Endodermal cell (in vitro differentiated cells): ENCODE data around the gene KCTD18. TPM values are rescaled to one million over a fixed set of nuclear protein-coding genes. Genes with fewer than 3 reads are reported as not detected.

ENCODE experiments used
- DNase-seq: peaks from one replicate; pipeline ENCODE4 v3.0.0-alpha.2; 2017
- H3K27ac ChIP-seq: 2 replicates; pipeline ENCODE4 v1.5.1; 2013; ENCODE audit warnings: mild to moderate bottlenecking, low read depth, low read length, moderate library complexity
- H3K27me3 ChIP-seq: 2 replicates; pipeline ENCODE4 v1.6.1; 2013; ENCODE audit warnings: mild to moderate bottlenecking, low read length, moderate library complexity; ENCODE audit not compliant: insufficient read depth, control insufficient read depth, poor library complexity, severe bottlenecking
- H3K36me3 ChIP-seq: 2 replicates; pipeline ENCODE4 v1.7.0; 2013; ENCODE audit warnings: mild to moderate bottlenecking, low read length, moderate library complexity; ENCODE audit not compliant: control insufficient read depth, insufficient read depth
- H3K4me1 ChIP-seq: one replicate; pipeline ENCODE4 v1.7.0; 2013; ENCODE audit warnings: low read length; ENCODE audit not compliant: control insufficient read depth, insufficient read depth
- H3K4me3 ChIP-seq: 2 replicates; pipeline ENCODE4 v1.5.1; 2013; ENCODE audit warnings: mild to moderate bottlenecking, low read length, moderate library complexity
- H3K9ac ChIP-seq: 2 replicates; pipeline ENCODE4 v1.6.1; 2013; ENCODE audit warnings: mild to moderate bottlenecking, low read length, moderate library complexity; ENCODE audit not compliant: poor library complexity, severe bottlenecking; ENCODE audit errors: extremely low read depth
- H3K9me3 ChIP-seq: 2 replicates; pipeline ENCODE4 v1.6.1; 2013; ENCODE audit warnings: mild to moderate bottlenecking, low read length, moderate library complexity; ENCODE audit not compliant: control insufficient read depth
- H3K27ac Mint-ChIP-seq: 2 replicates; pipeline ENCODE4 v1.8.0; 2020; ENCODE audit warnings: mixed read lengths
- H3K27me3 Mint-ChIP-seq: 2 replicates; pipeline ENCODE4 v1.8.0; 2021; ENCODE audit warnings: mild to moderate bottlenecking, mixed read lengths; ENCODE audit not compliant: insufficient read depth
- H3K36me3 Mint-ChIP-seq: 2 replicates; pipeline ENCODE4 v1.8.0; 2020; ENCODE audit warnings: low read depth, mixed read lengths
- H3K4me1 Mint-ChIP-seq: 2 replicates; pipeline ENCODE4 v1.8.0; 2020; ENCODE audit warnings: mixed read lengths
- H3K4me3 Mint-ChIP-seq: 2 replicates; pipeline ENCODE4 v1.8.0; 2020; ENCODE audit warnings: mild to moderate bottlenecking, moderate library complexity, mixed read lengths
- H3K9me3 Mint-ChIP-seq: 2 replicates; pipeline ENCODE4 v1.8.0; 2020; ENCODE audit warnings: mild to moderate bottlenecking, mixed read lengths
- WGBS, 2 experiments: methylation state at CpG; one replicate each; pipeline versions ENCODE4 v1.1.5 to v1.1.7; 2013; ENCODE audit warnings: missing lambda C conversion rate in 2 of 2, mixed read lengths in 1 of 2; ENCODE audit not compliant: insufficient coverage in 1 of 2, insufficient read length in 1 of 2; 5-methylcytosine and 5-hydroxymethylcytosine counted together
- total RNA-seq, 2 donors: library from RNA; stranded (reverse); fragmentation: NEBNext Ultra II Directional in 1 of 2; extraction: Animal tissue kit (Norgen Biotek cat#: 25700) in 1 of 2; gene quantifications; 2 replicates in 1 of 2; 3 replicates in 1 of 2; pipeline ENCODE4 v1.2.1, GENCODE V29; 2021
- TF ChIP-seq, protein P1 (sequence below): fragments of 200-600 bp; sonication (generic); conservative IDR thresholded peaks from 2 replicates; pipeline ENCODE4 v1.5.0; 2021; ENCODE audit warnings: antibody characterized with exemption, mild to moderate bottlenecking

KCTD18 gene
- total RNA-seq, 2 donors from 2014 or later, result 6.8 to 12.2 TPM

DNA sequence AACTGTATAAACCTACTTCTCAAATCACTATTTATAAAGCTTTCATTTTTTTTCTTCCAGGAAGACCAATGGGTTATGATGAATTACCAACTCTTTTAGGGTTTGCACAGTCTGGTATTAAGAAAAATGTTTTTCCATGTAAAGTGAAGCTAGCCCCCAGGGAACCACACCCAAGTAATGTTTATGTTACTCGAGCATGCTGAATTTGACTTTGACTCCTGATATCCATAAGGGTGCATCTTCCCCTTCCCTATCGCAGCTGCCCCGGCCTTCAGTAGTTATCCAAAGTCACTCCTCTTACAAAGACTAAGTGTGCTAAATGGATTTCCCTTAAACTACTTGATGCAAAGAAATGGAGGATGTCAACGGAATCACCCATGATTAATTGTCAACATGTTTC, 21.7 kb downstream of the KCTD18 start:
- no peak overlapping the region for H3K4me3 ChIP-seq
- Mint-ChIP-seq H3K27me3 (no peaks in the 10 kb centered on the region), H3K9me3 (peaks cover 8% of the 10 kb centered on the region), H3K27ac (no peak overlapping the region), H3K4me1 (peaks cover 3% of the 10 kb centered on the region), H3K4me3 (no peak overlapping the region), H3K36me3 (peaks cover 35% of the 10 kb centered on the region)
- no peak overlapping the region for H3K9ac ChIP-seq
- DNase-seq, result no peak
- H3K4me1 ChIP-seq, result peaks cover 4% of the 10 kb centered on the region
- H3K27ac ChIP-seq, result no peak overlapping the region
- H3K27me3 ChIP-seq, result no peaks in the 10 kb centered on the region
- TF ChIP-seq, protein P1, sequence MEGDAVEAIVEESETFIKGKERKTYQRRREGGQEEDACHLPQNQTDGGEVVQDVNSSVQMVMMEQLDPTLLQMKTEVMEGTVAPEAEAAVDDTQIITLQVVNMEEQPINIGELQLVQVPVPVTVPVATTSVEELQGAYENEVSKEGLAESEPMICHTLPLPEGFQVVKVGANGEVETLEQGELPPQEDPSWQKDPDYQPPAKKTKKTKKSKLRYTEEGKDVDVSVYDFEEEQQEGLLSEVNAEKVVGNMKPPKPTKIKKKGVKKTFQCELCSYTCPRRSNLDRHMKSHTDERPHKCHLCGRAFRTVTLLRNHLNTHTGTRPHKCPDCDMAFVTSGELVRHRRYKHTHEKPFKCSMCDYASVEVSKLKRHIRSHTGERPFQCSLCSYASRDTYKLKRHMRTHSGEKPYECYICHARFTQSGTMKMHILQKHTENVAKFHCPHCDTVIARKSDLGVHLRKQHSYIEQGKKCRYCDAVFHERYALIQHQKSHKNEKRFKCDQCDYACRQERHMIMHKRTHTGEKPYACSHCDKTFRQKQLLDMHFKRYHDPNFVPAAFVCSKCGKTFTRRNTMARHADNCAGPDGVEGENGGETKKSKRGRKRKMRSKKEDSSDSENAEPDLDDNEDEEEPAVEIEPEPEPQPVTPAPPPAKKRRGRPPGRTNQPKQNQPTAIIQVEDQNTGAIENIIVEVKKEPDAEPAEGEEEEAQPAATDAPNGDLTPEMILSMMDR, result no peak
- H3K36me3 ChIP-seq, result peaks cover 15% of the 10 kb centered on the region
- peaks cover 8% of the 10 kb centered on the region for H3K9me3 ChIP-seq
- 93 to 100% methylated on average over 4 of the region's 4 CpGs for WGBS, 2 experiments

DNA sequence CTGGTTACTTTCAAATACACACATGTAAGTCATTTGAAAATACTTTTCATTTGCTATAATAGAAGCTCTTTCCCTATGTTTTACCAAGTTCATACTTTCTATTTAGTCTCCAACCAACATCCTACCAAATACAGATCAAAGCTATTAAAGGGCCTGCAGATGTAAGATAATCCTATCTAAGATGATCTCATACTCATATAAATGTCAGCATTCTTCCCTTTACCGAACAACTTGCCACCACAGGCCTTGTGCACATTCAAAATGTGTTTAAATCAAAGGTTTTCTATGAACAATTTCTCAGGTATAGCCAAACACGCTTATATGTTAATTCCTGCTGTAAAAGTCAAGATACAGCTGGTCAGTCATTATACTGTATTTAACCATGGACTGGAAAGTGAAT, 23.3 kb downstream of the KCTD18 start:
- TF ChIP-seq, protein P1, result no peak
- Histone ChIP-seq H3K9ac (no peak overlapping the region), H3K27ac (no peak overlapping the region), H3K36me3 (peaks cover 8% of the 10 kb centered on the region), H3K4me1 (peaks cover 7% of the 10 kb centered on the region), H3K4me3 (no peak overlapping the region), H3K9me3 (peaks cover 8% of the 10 kb centered on the region), H3K27me3 (no peaks in the 10 kb centered on the region)
- H3K27ac Mint-ChIP-seq, result no peak overlapping the region
- H3K9me3 Mint-ChIP-seq, result peaks cover 7% of the 10 kb centered on the region
- H3K27me3 Mint-ChIP-seq, result no peaks in the 10 kb centered on the region
- peaks cover 3% of the 10 kb centered on the region for H3K4me1 Mint-ChIP-seq
- peaks cover 20% of the 10 kb centered on the region for H3K36me3 Mint-ChIP-seq
- 86 to 94% methylated on average over 2 of the region's 2 CpGs for WGBS, 2 experiments
- no peak overlapping the region for H3K4me3 Mint-ChIP-seq
- DNase-seq, result no peak

DNA sequence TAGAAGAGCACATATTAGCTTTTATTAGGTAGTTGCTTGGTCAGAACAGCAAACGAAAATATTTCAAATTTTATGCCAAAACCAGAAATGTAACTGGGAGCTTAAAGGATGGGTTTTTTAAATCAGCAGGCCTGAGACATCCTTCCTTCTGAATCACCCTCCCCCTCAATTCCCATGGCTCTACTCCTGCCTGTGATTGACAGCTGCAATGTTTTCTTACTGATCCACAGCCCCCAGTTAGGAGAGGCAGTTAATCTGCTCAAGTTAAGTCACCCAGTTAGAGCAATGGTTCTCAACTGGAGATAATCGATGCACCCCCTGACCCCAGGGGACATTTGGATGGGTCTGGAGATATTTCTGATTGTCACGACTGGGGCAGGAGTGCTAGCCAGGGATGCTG, 24.9 kb downstream of the KCTD18 start:
- Histone ChIP-seq H3K4me3 (no peak overlapping the region), H3K4me1 (peaks cover 7% of the 10 kb centered on the region), H3K36me3 (peaks cover under 1% of the 10 kb centered on the region), H3K9me3 (no peaks in the 10 kb centered on the region), H3K27ac (no peak overlapping the region), H3K27me3 (no peaks in the 10 kb centered on the region), H3K9ac (no peak overlapping the region)
- no peak for DNase-seq
- WGBS, 2 experiments, result 79 to 90% methylated on average over 2 to 3 of the region's 3 CpGs
- TF ChIP-seq, protein P1, result no peak
- no peaks in the 10 kb centered on the region for H3K9me3 Mint-ChIP-seq
- H3K36me3 Mint-ChIP-seq, result peaks cover 10% of the 10 kb centered on the region
- H3K4me1 Mint-ChIP-seq, result peaks cover 9% of the 10 kb centered on the region
- no peak overlapping the region for H3K4me3 Mint-ChIP-seq
- H3K27ac Mint-ChIP-seq, result no peak overlapping the region
- no peaks in the 10 kb centered on the region for H3K27me3 Mint-ChIP-seq
